ENCODE data around the gene DNAJC15. TPM values are rescaled to one million over a fixed set of nuclear protein-coding genes. Genes with fewer than 3 reads are reported as not detected.

DNAJC15 gene
- total RNA-seq, 2 experiments from 2014 or later, result 14.5 to 16.8 TPM

GRCh38 chr13:43119206-43119605 lies 95.8 kb downstream of the DNAJC15 start:
- intact Hi-C loops (cut with micrococcal nuclease), result no loop called here

GRCh38 chr13:43122791-43123190 lies 99.4 kb downstream of the DNAJC15 start:
- no peak for DNase-seq
- Mint-ChIP-seq H3K4me1 (ENCODE audit: low read depth) (peaks cover 5% of the 10 kb centered on the region), H3K27me3 (ENCODE audit: low read depth) (no peaks in the 10 kb centered on the region), H3K27ac (no peak overlapping the region), H3K4me3 (no peak overlapping the region), H3K9me3 (no peaks in the 10 kb centered on the region), H3K36me3 (ENCODE audit: low read depth) (no peaks in the 10 kb centered on the region)
- CTCF ChIA-PET, result no interaction called here
- intact Hi-C loops (cut with micrococcal nuclease), result no loop called here

More at GRCh38 chr13:43119206-43119605, 95.8 kb downstream of the DNAJC15 start:
- CTCF ChIA-PET, result no interaction called here
- Mint-ChIP-seq H3K4me1 (ENCODE audit: low read depth) (no peaks in the 10 kb centered on the region), H3K27ac (no peak overlapping the region), H3K9me3 (no peaks in the 10 kb centered on the region), H3K36me3 (ENCODE audit: low read depth) (no peaks in the 10 kb centered on the region), H3K27me3 (ENCODE audit: low read depth) (no peaks in the 10 kb centered on the region), H3K4me3 (no peak overlapping the region)
- DNase-seq, result no peak

- H3K9me3 Mint-ChIP-seq, result no peaks in the 10 kb centered on the region
- no peaks in the 10 kb centered on the region for H3K36me3 Mint-ChIP-seq (ENCODE audit: low read depth)
- intact Hi-C loops (cut with micrococcal nuclease), result no loop called here
- H3K4me1 Mint-ChIP-seq (ENCODE audit: low read depth), result peaks cover 12% of the 10 kb centered on the region
- H3K27ac Mint-ChIP-seq, result no peak overlapping the region
- CTCF ChIA-PET, result no interaction called here
- no peaks in the 10 kb centered on the region for H3K27me3 Mint-ChIP-seq (ENCODE audit: low read depth)
- no peak for DNase-seq
- H3K4me3 Mint-ChIP-seq, result no peak overlapping the region
Observed at GRCh38 chr13:43123856-43124255, 100.5 kb downstream of the DNAJC15 start.

GRCh38 chr13:43124490-43124889 lies 101.1 kb downstream of the DNAJC15 start:
- Mint-ChIP-seq H3K4me1 (ENCODE audit: low read depth) (peaks cover 12% of the 10 kb centered on the region), H3K9me3 (no peaks in the 10 kb centered on the region), H3K27me3 (ENCODE audit: low read depth) (no peaks in the 10 kb centered on the region), H3K4me3 (no peak overlapping the region), H3K36me3 (ENCODE audit: low read depth) (no peaks in the 10 kb centered on the region), H3K27ac (no peak overlapping the region)
- intact Hi-C loops (cut with micrococcal nuclease), result no loop called here
- CTCF ChIA-PET, result no interaction called here
- DNase-seq, result no peak

- intact Hi-C loops (cut with micrococcal nuclease), result no loop called here
- CTCF ChIA-PET, result no interaction called here
- no peaks in the 10 kb centered on the region for H3K27me3 Mint-ChIP-seq (ENCODE audit: low read depth)
Observed at GRCh38 chr13:43126420-43126819, 103.0 kb downstream of the DNAJC15 start.

GRCh38 chr13:43127103-43127798 lies 103.9 kb downstream of the DNAJC15 start:
- CTCF ChIA-PET, result no interaction called here
- Mint-ChIP-seq H3K4me3 (no peak overlapping the region), H3K36me3 (ENCODE audit: low read depth) (no peaks in the 10 kb centered on the region), H3K27me3 (ENCODE audit: low read depth) (no peaks in the 10 kb centered on the region), H3K27ac (no peak overlapping the region), H3K9me3 (no peaks in the 10 kb centered on the region), H3K4me1 (ENCODE audit: low read depth) (peaks cover 12% of the 10 kb centered on the region)
- intact Hi-C loops (cut with micrococcal nuclease), result loop anchor here (1.0 kb wide), 1 partner anchor 158 kb away; no protein-coding TSS in a partner anchor
- no peak for DNase-seq

More at GRCh38 chr13:43126420-43126819, 103.0 kb downstream of the DNAJC15 start:
- Mint-ChIP-seq H3K9me3 (no peaks in the 10 kb centered on the region), H3K27ac (no peak overlapping the region), H3K4me1 (ENCODE audit: low read depth) (peaks cover 12% of the 10 kb centered on the region), H3K4me3 (no peak overlapping the region), H3K36me3 (ENCODE audit: low read depth) (no peaks in the 10 kb centered on the region)
- no peak for DNase-seq

GRCh38 chr13:43127827-43128226 lies 104.4 kb downstream of the DNAJC15 start:
- no peak for DNase-seq

GRCh38 chr13:43128504-43128961 lies 105.1 kb downstream of the DNAJC15 start:
- no peak overlapping the region for H3K27ac Mint-ChIP-seq
- CTCF ChIA-PET, result interaction anchor here (2.1 kb wide), 1 partner anchor 159 kb away, joined by 4 read pairs; no protein-coding TSS in a partner anchor
- peaks cover 12% of the 10 kb centered on the region for H3K4me1 Mint-ChIP-seq (ENCODE audit: low read depth)
- no peaks in the 10 kb centered on the region for H3K27me3 Mint-ChIP-seq (ENCODE audit: low read depth)
- intact Hi-C loops (cut with micrococcal nuclease), result no loop called here
- H3K36me3 Mint-ChIP-seq (ENCODE audit: low read depth), result no peaks in the 10 kb centered on the region
- H3K4me3 Mint-ChIP-seq, result no peak overlapping the region
- no peak for DNase-seq
- H3K9me3 Mint-ChIP-seq, result no peaks in the 10 kb centered on the region

More at GRCh38 chr13:43127827-43128226, 104.4 kb downstream of the DNAJC15 start:
- Mint-ChIP-seq H3K4me1 (ENCODE audit: low read depth) (peaks cover 12% of the 10 kb centered on the region), H3K9me3 (no peaks in the 10 kb centered on the region), H3K36me3 (ENCODE audit: low read depth) (no peaks in the 10 kb centered on the region), H3K4me3 (no peak overlapping the region), H3K27me3 (ENCODE audit: low read depth) (no peaks in the 10 kb centered on the region), H3K27ac (no peak overlapping the region)
- CTCF ChIA-PET, result no interaction called here
- intact Hi-C loops (cut with micrococcal nuclease), result loop anchor here (1.0 kb wide), 1 partner anchor 159 kb away; no protein-coding TSS in a partner anchor

GRCh38 chr13:43129066-43129465 lies 105.7 kb downstream of the DNAJC15 start:
- H3K27me3 Mint-ChIP-seq (ENCODE audit: low read depth), result no peaks in the 10 kb centered on the region
- no peaks in the 10 kb centered on the region for H3K36me3 Mint-ChIP-seq (ENCODE audit: low read depth)
- H3K27ac Mint-ChIP-seq, result no peak overlapping the region
- intact Hi-C loops (cut with micrococcal nuclease), result no loop called here
- H3K9me3 Mint-ChIP-seq, result no peaks in the 10 kb centered on the region
- H3K4me3 Mint-ChIP-seq, result no peak overlapping the region
- DNase-seq, result no peak
- H3K4me1 Mint-ChIP-seq (ENCODE audit: low read depth), result peaks cover 12% of the 10 kb centered on the region
- CTCF ChIA-PET, result interaction anchor here (2.1 kb wide), 1 partner anchor 159 kb away, joined by 4 read pairs; no protein-coding TSS in a partner anchor

- Mint-ChIP-seq H3K36me3 (ENCODE audit: low read depth) (no peaks in the 10 kb centered on the region), H3K4me1 (ENCODE audit: low read depth) (peaks cover 12% of the 10 kb centered on the region), H3K9me3 (no peaks in the 10 kb centered on the region), H3K27me3 (ENCODE audit: low read depth) (no peaks in the 10 kb centered on the region), H3K4me3 (no peak overlapping the region), H3K27ac (no peak overlapping the region)
- no peak for DNase-seq
- CTCF ChIA-PET, result interaction anchor here (2.1 kb wide), 1 partner anchor 160 kb away, joined by 4 read pairs; no protein-coding TSS in a partner anchor
- intact Hi-C loops (cut with micrococcal nuclease), result loop anchor here (5.0 kb wide), 1 partner anchor 532 kb away; no protein-coding TSS in a partner anchor
Observed at GRCh38 chr13:43129511-43130110, 106.2 kb downstream of the DNAJC15 start.

- H3K27ac Mint-ChIP-seq, result no peak overlapping the region
- no peaks in the 10 kb centered on the region for H3K27me3 Mint-ChIP-seq (ENCODE audit: low read depth)
- peak; percentile 29 for DNase-seq
- CTCF ChIA-PET, result interaction anchor here (1.3 to 2.2 kb wide), 2 partner anchors 161 to 163 kb away, joined by 5 to 7 read pairs; no protein-coding TSS in a partner anchor
- intact Hi-C loops (cut with micrococcal nuclease), result loop anchor here (1.0 to 5.0 kb wide), 2 partner anchors 163 to 535 kb away; no protein-coding TSS in a partner anchor
- H3K9me3 Mint-ChIP-seq, result no peaks in the 10 kb centered on the region
- peaks cover 12% of the 10 kb centered on the region for H3K4me1 Mint-ChIP-seq (ENCODE audit: low read depth)
- no peak overlapping the region for H3K4me3 Mint-ChIP-seq
- H3K36me3 Mint-ChIP-seq (ENCODE audit: low read depth), result no peaks in the 10 kb centered on the region
Observed at GRCh38 chr13:43132257-43132656, 108.9 kb downstream of the DNAJC15 start.

GRCh38 chr13:43132911-43133310 lies 109.5 kb downstream of the DNAJC15 start:
- Mint-ChIP-seq H3K27me3 (ENCODE audit: low read depth) (no peaks in the 10 kb centered on the region), H3K27ac (no peak overlapping the region), H3K9me3 (no peaks in the 10 kb centered on the region), H3K36me3 (ENCODE audit: low read depth) (no peaks in the 10 kb centered on the region), H3K4me1 (ENCODE audit: low read depth) (peaks cover 6% of the 10 kb centered on the region), H3K4me3 (no peak overlapping the region)
- CTCF ChIA-PET, result interaction anchor here (0.6 to 2.2 kb wide), 3 partner anchors 161 to 175 kb away, joined by 4 to 7 read pairs (median 5); no protein-coding TSS in a partner anchor
- intact Hi-C loops (cut with micrococcal nuclease), result loop anchor here (1.0 to 5.0 kb wide), 2 partner anchors 164 to 536 kb away; no protein-coding TSS in a partner anchor
- no peak for DNase-seq

All from activated naive CD4-positive, alpha-beta T cell treated with anti-CD3 and anti-CD28 coated beads for 36 hours (primary cell).